SU-DHL-6 (cell line): ENCODE results near the gene FLT1.

Source experiments
- CTCF ChIP-seq: fragments of 200-600 bp; sonication (generic); IDR thresholded peaks from one replicate; pipeline ENCODE4 v1.5.1; 2017; ENCODE audit warnings: antibody characterized with exemption, mild to moderate bottlenecking, low read length, moderate library complexity; ENCODE audit not compliant: insufficient read depth, poor library complexity, severe bottlenecking
- EZH2phosphoT487 ChIP-seq: fragments of 200-600 bp; sonication (generic), shearing (Covaris generic); conservative IDR thresholded peaks from 2 replicates; pipeline ENCODE4 v1.6.1; 2018; ENCODE audit warnings: mild to moderate bottlenecking, antibody characterized with exemption, low read length, moderate library complexity, mixed read lengths

GRCh38 chr13:28370448-28370847 is 124.5 kb downstream of the FLT1 start:
- TF ChIP-seq CTCF: no peak
- TF ChIP-seq EZH2phosphoT487: no peak
